ENCODE measurements around the gene NKX2-4.
"Not testable (repeated sequence)": the region's sequence is repeated elsewhere in the genome, so short reads cannot be mapped to it uniquely, and the experiment has no call there.

Gene NKX2-4

GRCh38 chr20:21394551-21394950 is 2.8 kb downstream of the NKX2-4 start:
- in situ Hi-C loops (cut with MboI; ENCODE audit: low sequenced_read_pairs), result no loop called here

GRCh38 chr20:21393816-21394519 is 3.4 kb downstream of the NKX2-4 start:
- in situ Hi-C loops (cut with MboI; ENCODE audit: low sequenced_read_pairs), result no loop called here

GRCh38 chr20:21393166-21393565 is 4.2 kb downstream of the NKX2-4 start:
- in situ Hi-C loops (cut with MboI; ENCODE audit: low sequenced_read_pairs), result no loop called here

GRCh38 chr20:21391972-21392352 is 5.4 kb downstream of the NKX2-4 start:
- in situ Hi-C loops (cut with MboI; ENCODE audit: low sequenced_read_pairs), result no loop called here

GRCh38 chr20:21391185-21391971 is 5.9 kb downstream of the NKX2-4 start:
- in situ Hi-C loops (cut with MboI; ENCODE audit: low sequenced_read_pairs), result no loop called here

- in situ Hi-C loops (cut with MboI; ENCODE audit: low sequenced_read_pairs), result no loop called here
Measured at GRCh38 chr20:21390768-21391167, 6.6 kb downstream of the NKX2-4 start.

GRCh38 chr20:21389368-21389767 is 8.0 kb downstream of the NKX2-4 start:
- in situ Hi-C loops (cut with MboI; ENCODE audit: low sequenced_read_pairs), result no loop called here

GRCh38 chr20:21388566-21388965 is 8.8 kb downstream of the NKX2-4 start:
- in situ Hi-C loops (cut with MboI; ENCODE audit: low sequenced_read_pairs), result no loop called here

- in situ Hi-C loops (cut with MboI; ENCODE audit: low sequenced_read_pairs), result no loop called here
Measured at GRCh38 chr20:21387528-21387927, 9.8 kb downstream of the NKX2-4 start.

- in situ Hi-C loops (cut with MboI; ENCODE audit: low sequenced_read_pairs), result no loop called here
Measured at GRCh38 chr20:21386111-21386510, 11.2 kb downstream of the NKX2-4 start.

- in situ Hi-C loops (cut with MboI; ENCODE audit: low sequenced_read_pairs), result no loop called here
Measured at GRCh38 chr20:21384308-21384892, 12.9 kb downstream of the NKX2-4 start.

GRCh38 chr20:21381619-21382018 is 15.7 kb downstream of the NKX2-4 start:
- in situ Hi-C loops (cut with MboI; ENCODE audit: low sequenced_read_pairs), result no loop called here

- in situ Hi-C loops (cut with MboI; ENCODE audit: low sequenced_read_pairs), result no loop called here
Measured at GRCh38 chr20:21380711-21381110, 16.6 kb downstream of the NKX2-4 start.

GRCh38 chr20:21378259-21378658 is 19.1 kb downstream of the NKX2-4 start:
- in situ Hi-C loops (cut with MboI; ENCODE audit: low sequenced_read_pairs), result no loop called here

GRCh38 chr20:21377701-21378100 is 19.6 kb downstream of the NKX2-4 start:
- in situ Hi-C loops (cut with MboI; ENCODE audit: low sequenced_read_pairs), result no loop called here

GRCh38 chr20:21376626-21377025 is 20.7 kb downstream of the NKX2-4 start:
- in situ Hi-C loops (cut with MboI; ENCODE audit: low sequenced_read_pairs), result no loop called here

GRCh38 chr20:21373436-21373835 is 23.9 kb downstream of the NKX2-4 start:
- in situ Hi-C loops (cut with MboI; ENCODE audit: low sequenced_read_pairs), result no loop called here

GRCh38 chr20:21372016-21372415 is 25.3 kb downstream of the NKX2-4 start:
- in situ Hi-C loops (cut with MboI; ENCODE audit: low sequenced_read_pairs), result no loop called here

GRCh38 chr20:21371193-21371592 is 26.1 kb downstream of the NKX2-4 start:
- in situ Hi-C loops (cut with MboI; ENCODE audit: low sequenced_read_pairs), result no loop called here

- in situ Hi-C loops (cut with MboI; ENCODE audit: low sequenced_read_pairs), result no loop called here
Measured at GRCh38 chr20:21368791-21369190, 28.5 kb downstream of the NKX2-4 start.

GRCh38 chr20:21366273-21366672 is 31.1 kb downstream of the NKX2-4 start:
- in situ Hi-C loops (cut with MboI; ENCODE audit: low sequenced_read_pairs), result not testable (repeated sequence)

- in situ Hi-C loops (cut with MboI; ENCODE audit: low sequenced_read_pairs), result no loop called here
Measured at GRCh38 chr20:21365771-21366170, 31.6 kb downstream of the NKX2-4 start.
